Suppressor macrophage treated with lipopolysaccharide for 4 hours (primary cell): ENCODE data around the gene TAMM41.
A peak's percentile ranks its signal among the peaks of the same experiment; 100 is the strongest.
"Not testable (repeated sequence)": the region's sequence is repeated elsewhere in the genome, so short reads cannot be mapped to it uniquely, and the experiment has no call there.

Source experiments
- DNase-seq: peaks from one replicate; pipeline ENCODE4 v3.0.0-alpha.2; 2020

TAMM41 gene

DNA sequence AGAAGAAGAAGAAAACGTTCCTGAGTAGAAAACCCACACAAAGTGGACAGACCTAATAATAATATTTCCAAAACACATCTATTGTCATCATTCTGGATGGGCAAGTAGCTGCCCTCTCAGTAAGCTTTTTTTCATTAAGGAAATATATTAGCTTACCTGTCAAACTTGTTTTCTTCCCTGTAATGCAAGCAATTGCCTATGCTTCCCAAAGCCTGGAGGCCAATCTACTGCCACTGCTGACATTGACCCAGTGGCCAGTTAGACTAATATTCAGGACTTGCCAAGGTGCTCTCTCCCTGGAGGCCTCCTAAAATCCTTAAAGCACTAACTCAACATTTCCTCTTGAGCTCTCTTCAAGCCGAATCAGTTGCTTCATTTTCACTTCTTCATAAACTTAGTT, 86.7 kb downstream of the TAMM41 start:
- no peak for DNase-seq

DNA sequence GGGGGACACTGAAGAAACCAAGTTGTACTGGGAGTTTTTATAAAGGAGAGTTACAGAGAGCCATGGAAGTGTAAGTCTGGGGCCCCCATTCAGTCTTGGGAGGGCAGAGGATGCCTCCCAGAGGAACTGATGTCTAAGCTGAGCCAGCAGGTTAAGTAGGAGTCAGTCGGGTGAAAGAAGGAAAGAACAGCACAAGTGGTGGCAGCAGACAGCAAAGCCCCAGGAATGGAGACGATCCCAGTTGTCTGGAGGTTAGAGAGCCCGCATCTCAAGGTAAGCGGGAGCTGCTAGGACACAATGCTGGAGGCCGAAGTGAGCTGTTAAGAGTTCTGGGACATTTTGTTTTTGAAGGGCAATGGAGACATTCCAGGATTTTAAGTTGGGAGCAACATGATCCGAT, 88.8 kb downstream of the TAMM41 start:
- DNase-seq, result no peak

DNA sequence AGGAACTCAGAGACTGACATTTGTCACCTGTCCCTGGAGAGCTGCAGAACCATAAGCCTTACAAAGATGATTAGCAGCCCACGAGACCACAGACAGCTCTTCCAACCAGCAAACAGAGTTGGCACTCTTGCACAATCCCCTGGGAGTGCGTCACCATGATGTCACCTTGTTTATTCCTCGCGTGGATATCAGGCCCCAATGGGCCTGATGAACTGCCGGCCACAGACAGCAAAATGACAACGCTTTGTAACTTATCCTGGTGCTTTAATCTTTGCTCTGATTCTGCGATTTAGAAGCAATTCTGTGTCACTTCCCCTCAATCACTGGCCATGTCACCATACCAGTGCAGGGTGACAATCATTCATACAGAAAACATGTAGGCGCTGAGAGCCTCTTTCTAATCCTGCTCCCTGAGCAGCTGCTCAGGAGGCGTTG, 89.2 kb downstream of the TAMM41 start:
- DNase-seq, result peak; percentile 10

DNA sequence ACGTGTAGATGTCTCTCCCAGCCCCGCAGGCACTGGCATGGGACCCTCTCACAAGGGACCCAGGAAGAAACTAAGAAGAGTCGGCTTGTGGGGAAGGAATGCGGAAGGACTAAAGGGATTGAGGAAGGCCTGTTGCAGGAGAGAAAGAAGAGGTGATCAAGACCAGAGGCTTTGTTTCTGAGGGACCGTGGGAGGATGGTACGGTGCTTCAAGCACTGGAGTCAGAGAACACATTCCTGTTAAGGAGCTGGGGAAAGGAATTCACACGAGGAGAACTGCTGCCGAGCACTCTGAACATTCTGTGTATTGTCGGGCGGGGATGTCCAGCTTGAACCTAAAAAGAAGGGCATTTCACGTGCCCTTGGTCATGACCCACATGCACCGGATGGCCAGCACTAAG, 91.4 kb downstream of the TAMM41 start:
- no peak for DNase-seq

DNA sequence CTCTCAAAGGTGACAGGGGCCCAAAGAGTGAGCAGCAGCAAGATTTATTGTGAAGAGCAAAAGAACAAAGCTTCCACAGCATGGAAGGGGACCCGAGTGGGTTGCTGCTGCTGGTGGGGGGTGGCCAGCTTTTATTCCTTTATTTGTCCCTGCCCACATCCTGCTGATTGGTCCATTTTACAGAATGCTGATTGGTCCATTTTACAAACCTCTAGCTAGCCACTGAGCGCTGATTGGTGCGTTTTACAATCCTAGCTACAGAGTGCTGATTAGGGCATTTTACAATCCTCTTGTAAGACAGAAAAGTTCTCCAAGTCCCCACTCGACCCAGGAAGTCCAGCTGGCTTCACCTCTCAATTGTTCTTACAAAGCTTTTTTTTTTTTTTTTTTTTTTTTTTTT, 94.4 kb downstream of the TAMM41 start:
- DNase-seq, result not testable (repeated sequence)

DNA sequence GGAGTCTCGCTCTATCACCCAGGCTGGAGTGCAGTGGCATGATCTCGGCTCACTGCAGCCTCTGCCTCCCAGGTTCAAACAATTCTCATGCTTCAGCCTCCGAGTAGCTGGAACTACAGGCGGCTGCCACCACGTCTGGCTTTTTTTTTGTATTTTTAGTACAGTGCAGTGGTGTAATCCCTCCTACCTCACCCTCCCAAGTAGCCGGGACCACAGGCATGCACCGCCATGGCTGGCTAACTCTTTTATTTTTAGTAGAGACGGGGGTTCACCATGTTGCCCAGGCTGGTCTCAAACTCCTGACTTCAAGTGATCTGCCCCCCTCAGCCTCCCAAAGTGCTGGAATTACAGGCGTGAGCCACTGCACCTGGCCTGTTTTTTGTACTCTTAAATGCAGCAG, 98.4 kb downstream of the TAMM41 start:
- DNase-seq, result not testable (repeated sequence)
